GM12873 (cell line): ENCODE measurements around the gene SCN5A.

ENCODE experiments used
- CTCF ChIP-seq: IDR thresholded peaks from 2 replicates; pipeline ENCODE4 v1.5.1; 2012; ENCODE audit warnings: low read depth, mild to moderate bottlenecking, moderate library complexity, low read length, control low read depth; ENCODE audit not compliant: insufficient read depth; ENCODE audit errors: missing control alignments

Gene SCN5A

GRCh38 chr3:38565339-38566214 lies 83.9 kb downstream of the SCN5A start:
- TF ChIP-seq CTCF = no peak

GRCh38 chr3:38564631-38565338 lies 84.7 kb downstream of the SCN5A start:
- TF ChIP-seq CTCF = no peak

- no peak for TF ChIP-seq CTCF
Measured at GRCh38 chr3:38563886-38564270, 85.6 kb downstream of the SCN5A start.

GRCh38 chr3:38563070-38563885 lies 86.2 kb downstream of the SCN5A start:
- no peak for TF ChIP-seq CTCF

GRCh38 chr3:38562467-38562925 lies 87.0 kb downstream of the SCN5A start:
- TF ChIP-seq CTCF = no peak

- TF ChIP-seq CTCF = no peak
Measured at GRCh38 chr3:38561746-38562466, 87.6 kb downstream of the SCN5A start.
